GM18499 (cell line): ENCODE measurements around the gene MEIS1.

Experiments
- ATAC-seq: cut with Tn5 transposase; IDR thresholded peaks from one replicate; pipeline ENCODE4 v1.9.1; 2021; ENCODE audit warnings: moderate number of reproducible peaks; ENCODE audit not compliant: insufficient read depth, unreplicated experiment

MEIS1 gene

DNA sequence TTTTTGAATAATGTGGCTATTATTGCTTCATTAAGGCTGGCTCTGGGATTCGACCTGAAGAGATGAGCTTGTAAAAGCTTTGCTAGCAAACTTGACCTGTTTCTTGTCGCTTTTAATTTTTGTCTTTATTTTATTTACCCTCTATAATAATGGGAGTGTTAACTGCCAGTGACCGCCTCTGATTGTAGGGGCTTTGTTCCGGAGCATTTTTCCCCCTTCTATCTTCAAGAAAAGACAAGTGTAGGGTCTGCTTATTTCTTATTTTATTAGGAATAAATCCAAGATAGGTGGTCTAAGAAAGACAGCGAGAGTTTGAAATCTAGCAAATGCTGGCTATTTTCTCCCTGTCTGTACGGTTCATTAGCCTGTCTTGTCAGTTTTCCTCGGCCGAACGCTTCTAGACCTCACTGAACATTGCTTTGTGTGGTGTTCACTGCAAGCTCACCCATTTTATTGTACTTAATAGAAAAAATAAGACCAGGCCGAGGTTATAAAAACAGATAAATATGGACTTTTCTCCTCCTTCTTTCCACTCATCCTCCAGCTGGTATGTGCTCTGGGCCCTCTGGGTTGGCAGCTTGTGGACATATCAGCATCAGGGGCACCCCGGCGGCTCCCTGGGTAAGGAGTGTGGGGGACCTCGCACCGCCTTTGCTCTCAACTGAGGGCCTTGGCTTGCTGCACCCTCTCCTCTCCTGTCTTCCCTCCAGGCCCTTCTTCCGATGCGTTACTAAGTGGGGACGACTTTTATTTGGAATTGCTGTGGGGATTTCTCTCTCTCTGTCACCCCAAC, 8.5 kb downstream of the MEIS1 start:
- no peak for ATAC-seq

DNA sequence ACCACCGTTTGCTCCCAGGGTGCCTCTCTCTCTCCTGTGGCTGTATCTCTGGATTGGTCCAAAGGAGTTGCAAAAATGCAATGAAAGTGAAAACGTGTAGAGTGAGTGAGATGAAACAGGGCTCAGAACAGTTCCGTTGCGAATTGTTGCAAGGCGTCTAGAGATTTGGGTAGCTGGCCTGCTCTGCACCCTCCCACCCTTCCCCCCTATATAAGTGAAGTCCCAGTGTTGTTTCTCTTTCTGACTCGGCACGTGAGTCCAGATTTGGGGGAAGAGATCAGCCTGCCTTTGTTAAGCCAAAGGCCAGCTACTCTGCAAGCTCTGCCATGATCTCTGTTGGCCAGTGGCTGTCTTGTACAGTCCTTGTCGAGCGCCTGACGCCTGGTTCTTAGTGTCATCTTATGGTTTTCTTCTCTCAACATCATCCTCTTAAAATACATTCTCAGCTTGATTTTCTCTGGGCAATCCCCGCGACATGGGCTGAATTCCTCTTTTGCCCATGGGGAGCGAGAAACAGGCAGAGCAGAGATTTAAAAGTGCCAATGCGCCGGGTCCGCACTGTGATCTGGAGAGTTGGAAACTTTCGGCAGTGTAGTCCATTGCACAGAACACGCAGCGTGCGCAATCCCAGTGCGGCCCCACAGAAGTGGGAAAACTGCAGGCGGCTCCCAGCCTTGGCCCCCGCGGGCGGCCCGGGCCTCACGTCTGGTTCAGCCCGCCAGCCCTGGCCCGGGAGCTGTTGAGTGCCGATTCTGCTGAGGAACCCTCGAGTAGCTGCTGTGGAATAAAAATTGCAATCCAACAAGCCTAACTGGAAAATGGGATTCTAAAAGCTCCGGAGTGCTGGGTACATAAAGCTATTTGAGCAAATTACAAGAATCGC, 9.3 kb downstream of the MEIS1 start:
- ATAC-seq: no peak

DNA sequence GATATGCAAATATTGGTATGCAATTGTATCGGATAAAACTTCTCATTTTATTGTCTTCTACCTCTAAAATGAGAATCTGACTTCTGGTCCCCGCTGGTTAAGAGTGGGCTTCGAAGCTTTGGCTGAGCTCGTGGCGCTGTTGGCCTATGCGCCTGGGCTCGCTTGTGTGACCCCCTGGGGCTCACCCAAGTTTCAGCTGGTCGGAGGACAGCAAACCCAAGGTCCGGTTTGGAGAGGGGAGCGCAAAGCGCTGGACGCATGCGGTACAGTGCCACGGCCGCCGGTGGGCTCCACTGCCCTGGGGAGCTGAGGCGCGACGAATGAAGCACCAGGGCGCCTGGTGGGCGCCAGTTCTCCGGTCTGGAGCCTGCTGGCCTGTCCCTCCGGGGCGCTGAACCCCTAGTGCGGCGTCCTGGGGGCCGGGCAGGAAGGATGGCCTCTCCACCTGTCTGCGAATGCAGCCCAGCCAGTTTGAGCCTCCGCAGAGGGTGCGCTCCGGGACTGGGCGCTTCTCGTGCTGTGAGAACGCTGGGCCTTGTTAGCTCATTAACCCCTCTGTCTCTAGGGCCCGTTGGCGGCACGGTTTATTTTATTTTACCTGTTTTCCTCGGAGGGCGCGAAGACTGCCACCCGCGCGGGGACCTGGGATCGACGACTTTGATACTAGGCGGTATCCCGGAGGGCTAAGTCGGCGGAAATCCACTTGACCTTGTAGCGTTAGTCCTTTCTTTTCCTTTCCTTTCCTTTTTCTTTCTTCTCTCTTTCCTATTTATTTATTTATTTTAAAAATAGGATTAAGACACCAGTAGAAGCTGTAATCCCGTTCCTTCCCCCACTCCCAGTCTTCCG, 10.4 kb downstream of the MEIS1 start:
- no peak for ATAC-seq

DNA sequence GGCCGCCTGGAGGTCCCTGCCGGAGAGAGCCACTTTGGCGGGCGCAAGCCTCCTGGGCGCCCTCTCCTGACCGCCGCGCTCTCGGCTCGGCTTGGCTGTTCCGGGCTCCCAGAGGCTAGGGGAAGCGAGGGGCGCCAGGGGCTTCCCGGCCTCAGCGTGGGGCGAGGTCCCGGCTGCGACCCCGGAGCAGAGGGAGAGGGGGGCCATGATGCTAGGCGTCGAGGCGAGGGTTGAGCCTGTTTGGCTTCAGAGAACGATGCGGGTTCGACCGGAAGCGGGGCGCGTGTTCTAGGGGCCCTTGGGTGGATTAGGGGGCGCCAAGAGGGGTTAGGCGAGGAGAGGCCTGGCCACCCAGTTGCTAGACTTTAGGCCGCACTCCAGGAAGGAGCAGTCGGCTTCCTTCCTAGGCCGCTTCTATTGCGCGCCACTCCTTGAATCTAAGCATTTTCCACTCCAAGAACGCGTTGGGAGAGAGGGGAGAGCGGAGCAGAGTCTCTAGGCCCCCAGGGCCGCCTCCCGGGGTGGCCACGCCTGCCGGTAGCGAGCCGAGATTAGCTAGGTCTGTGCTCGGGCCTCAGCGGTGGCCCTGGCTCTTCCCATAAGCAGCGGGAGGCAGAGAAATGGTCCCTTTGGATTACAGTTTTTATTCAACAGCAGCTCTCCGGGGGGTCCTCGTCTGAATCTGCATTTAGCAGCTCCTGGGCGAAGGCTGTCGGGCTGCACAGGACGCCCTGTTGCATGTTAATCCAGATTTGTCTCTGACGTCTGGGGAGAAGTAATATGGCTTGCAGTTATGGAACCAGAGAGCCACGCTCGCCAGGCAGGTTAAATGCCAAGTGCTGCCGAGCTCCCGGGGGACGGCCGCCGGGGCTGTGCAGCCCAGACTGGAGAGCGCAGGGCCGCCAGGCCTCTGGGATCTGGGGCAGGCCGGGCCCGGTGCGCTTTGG, 11.3 kb downstream of the MEIS1 start:
- no peak for ATAC-seq

DNA sequence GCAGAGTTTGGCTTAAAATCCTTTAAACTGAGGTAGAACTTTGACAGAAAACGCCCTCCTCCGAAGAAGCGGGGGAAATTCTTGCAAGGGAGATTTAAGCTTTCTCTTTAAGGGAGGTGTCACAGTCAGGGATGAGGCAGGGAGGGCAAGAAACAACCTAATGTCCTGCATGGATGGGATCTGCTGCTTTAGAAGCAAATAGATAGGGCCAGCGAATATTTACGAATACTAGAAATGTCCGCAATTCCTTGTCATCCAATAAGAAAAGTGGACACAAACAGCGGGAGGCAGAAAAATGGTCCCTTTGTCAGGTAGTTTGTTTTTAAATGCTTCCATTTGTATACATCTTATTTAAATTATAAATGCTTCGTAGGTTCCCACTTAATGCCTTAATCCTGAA, 12.0 kb downstream of the MEIS1 start:
- ATAC-seq: no peak

DNA sequence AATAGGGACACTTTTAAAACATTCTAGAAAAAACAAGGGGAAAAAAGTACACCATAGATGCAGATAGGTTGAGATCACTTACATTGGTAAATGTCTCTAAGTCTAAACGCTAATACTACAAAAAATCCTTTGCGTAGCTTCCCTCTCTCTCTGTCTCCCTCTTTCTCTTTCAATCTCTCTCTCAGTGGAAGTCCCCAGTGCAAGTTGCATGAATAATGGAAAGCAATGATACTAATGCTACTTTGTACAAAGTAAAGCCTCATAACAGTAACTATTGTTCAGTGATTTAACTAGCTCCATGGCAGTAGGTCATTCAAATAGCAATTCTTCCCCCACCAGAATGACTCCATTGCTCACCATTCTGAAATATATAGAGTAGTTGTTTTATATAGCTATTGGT, 12.8 kb downstream of the MEIS1 start:
- no peak for ATAC-seq

DNA sequence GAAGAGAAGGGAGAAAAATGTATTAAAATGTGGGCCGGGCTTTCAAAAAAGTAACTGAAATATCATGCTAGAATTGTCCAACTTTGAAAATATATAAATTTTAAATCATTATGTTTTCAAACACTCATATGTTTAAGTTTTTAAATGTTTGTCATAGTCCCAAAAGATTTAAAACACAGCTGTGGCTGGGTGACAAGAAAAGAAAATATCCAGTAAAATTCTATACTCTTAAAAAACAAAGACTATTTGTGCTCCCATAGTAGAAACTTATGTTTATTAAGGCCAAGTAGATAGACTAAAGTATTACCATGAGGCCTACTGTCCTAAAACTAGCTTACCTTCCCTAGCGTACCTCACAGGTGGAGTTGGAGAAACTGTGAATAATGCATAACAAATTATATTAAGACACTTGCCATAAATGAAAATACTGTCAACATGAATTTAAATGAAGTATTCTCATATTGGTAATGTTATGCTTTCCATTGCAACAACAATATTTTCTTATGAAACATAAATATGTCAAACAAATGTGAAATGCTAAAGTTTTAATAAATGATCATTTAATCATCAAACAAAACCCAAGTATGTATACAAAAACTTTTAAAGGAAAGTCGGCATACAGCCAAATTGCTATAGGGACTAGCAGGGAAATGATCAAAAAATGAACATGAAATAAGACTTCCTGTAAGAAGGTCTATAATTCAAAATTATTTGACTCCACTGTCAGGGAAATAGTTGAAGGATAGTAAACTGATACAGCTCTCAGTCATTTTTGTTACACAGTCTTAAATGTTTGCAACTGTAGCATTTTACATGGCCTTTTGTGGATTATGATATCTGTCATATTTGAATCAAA, 13.4 kb downstream of the MEIS1 start:
- ATAC-seq: no peak

DNA sequence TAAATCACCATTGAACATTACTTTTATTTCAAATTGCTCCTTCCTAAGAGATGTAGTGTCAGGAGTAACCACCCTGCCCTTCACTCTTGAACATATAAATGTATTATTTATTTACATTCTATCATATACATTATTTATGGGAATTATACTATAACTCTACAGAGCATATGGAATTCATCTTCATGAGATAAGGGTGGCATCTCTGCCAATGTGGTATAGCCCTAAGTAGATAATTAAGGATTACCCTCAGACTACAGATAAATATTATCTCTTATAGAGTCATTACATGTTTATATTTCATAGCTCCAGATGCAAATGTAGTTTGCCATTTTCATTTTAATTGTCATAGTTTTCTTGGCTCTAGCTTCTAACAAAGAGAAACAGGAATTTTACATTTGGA, 17.3 kb downstream of the MEIS1 start:
- ATAC-seq: no peak

DNA sequence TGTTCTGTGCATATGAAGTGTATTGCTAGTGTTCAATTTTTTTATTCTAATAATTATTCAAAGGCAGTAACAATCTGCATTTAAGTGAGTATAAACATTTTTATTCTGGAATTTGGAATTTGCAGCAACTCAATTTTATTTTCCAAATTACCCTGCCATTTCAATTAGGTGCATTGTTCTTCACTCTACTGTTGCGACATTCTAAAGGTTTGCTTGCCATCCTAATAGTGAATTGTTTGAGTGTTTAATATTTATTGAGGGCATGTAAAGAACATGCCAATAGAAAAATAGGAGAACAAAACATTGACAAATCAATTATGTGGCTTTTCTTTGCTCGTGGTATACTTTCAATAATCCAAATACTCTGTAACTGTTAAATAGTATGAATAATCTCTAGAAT, 18.0 kb downstream of the MEIS1 start:
- ATAC-seq: no peak

DNA sequence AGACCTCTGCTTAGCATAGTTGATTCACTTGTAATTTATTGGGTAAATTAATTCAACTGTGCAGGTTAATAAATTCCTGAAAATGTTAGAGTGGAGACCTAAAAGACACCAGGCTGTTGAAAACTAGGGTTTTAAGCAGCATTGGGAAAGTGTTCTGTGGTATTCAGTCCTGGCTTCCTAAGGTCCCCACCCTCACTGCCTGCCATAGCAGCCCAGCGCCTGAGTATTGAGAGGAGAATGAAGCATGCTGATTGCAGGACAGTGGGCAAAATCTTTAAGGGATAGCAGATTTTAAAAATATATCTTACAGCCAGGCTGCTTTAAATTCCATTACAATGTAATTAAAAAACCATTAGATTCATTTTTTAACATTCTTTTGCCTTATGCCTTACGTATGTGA, 20.6 kb downstream of the MEIS1 start:
- no peak for ATAC-seq

DNA sequence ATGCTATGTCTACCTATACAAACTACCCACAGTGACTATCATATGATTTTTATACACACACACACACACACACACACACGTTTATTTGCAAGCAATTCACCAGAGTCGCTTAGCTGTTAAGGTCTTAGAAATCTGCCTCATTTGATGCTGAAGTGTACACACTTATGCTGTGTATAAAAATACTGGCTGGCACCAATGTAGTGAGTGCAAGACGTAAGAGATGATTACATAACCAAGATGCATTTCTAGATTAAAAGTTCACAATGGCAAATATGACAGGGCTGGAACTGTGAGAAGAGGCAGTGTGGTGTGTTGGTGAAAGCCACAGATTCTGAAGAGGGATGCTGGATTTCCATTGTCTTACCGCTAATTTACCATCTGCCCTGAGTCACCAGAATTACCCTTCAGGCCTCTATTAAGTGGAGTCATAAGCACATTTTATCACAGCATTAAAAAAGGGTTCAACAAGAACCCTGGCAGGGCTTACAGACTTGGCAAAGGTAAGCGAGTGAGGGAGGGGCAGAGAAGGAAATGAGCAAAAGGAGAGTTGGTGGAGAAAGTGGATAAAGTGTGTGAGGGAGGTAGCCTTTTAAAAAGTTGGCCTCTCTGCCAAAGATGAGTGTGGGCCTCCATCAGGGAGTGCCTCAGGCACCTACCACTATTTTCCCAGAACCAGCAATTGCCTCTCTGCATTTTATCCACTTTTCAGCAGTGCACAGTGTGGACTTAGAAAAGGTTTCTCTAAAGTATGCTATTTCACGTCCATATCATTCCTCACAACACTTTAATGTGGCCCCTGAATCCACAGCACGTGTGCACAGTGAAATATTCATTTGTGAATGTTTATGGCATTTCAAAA, 21.5 kb downstream of the MEIS1 start:
- no peak for ATAC-seq

DNA sequence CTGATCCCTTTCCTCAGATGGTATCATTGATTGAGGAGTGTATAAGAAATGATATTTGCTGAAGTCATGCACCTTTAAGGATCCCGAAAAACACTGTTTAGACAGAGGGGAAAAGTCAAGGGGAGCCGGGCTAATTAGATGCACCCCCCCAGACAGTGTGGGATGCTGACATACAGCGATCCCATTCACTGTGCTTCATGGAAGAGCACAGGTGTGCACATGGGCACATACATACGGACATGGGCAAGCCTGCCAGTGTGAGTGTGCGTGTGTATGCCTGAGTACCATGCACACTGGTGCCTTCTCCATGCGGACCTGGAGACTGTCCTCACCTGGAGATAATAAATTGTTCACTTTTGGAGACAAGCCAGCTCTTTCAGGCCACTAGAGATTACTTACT, 22.6 kb downstream of the MEIS1 start:
- no peak for ATAC-seq

DNA sequence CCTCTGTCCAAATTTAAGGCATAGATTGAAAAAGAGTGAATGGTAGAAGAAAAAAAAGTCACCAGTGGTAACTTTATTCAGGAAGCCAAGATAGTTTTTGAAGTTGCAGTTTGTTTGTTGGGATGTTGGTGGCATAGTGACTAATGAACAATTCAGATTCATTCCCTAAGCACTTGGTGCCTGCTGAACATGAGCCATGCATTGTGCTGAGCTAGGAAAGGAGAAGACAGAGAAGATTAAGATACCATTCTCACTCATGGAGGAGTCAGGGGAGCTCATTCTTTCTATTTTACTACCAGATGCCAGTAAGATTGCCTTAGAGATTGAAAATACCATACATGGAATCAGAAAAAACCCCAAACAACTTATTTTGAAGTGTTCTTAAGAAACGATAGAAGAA, 25.1 kb downstream of the MEIS1 start:
- ATAC-seq: no peak

DNA sequence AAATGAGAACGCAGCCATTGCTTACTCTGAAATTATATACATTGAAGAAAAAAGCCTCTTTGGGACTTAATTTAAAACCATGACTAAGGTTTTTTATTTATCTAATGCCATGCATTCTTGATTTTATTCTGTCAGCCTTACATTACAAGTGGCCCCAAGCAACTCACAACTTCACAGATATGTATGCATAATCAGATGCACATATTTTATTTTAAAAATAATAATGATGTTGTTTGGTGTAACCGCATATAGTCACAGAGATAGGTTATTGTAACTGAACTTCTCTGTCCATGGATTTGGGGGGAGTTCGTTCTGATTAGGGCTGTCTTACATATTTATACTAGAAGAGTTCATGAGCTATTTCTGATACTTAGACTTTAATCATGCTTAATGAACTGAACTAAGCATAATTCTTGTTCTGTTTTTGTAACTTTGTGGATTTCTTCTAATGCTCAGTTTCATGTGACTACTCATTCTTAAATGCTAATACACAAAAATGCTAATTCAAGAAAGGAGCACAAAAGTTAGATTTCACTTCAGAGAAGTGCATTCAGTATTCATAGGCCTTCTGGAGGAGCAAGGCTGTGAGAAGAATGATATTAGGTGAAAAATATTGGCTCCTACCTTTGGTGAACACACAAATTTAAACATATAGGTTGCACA, 26.2 kb downstream of the MEIS1 start:
- ATAC-seq: no peak

DNA sequence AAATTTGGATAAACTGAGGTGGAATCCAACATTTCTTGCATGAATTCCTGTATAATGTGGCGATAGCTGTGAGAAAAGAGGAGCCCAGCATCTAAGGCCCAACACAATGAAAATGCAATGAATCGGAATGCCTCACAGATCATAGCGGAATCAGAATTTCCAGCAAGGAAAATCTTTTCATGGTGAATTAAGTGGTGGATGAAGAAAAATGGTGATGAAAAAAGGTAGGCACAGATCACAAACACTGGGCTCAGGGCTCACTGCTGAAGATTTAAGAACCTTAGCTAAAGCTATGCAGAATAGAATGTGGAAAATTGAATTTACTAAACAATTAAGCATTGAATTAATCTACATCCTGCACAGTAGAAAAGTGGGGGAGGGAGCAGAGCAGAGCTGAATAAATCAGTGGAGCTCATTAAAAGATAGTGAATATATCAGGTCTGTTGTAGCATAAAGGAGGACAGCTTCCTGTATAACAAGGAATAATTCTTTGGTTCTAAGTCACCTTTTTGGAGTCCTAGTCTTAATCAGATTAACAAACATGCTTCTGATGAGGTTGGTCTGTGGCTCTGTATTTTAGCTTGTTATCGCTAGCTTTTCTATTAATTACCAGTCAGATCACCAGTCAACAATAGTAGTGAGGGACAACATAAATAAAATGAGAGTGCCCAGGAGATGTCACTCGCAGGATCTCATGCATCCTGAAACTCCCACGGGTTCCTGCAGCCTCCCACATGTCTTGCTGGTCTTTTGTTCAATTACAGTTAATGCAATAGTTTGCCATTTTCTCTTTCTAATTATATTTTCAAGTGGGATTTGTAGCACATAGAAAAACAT, 27.0 kb downstream of the MEIS1 start:
- ATAC-seq: no peak

DNA sequence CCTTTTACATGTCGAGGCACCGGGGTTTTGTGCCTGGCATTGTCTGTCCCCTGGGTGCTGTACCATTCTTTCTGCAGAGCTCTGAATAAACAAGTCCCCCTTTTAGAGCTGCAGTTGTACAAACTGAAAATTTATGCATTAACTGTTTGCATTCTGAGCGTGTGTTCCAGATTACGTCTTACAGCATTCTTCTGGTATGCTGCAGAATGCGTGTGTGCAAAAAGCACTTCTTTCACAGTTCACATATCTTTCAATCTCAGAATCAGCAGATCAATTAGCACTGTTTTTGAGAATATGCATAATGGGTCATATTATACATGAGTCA, 27.5 kb downstream of the MEIS1 start:
- no peak for ATAC-seq
